GM21423 (cell line): ENCODE results near the gene SPTLC2.
"Not testable (repeated sequence)": the region's sequence is repeated elsewhere in the genome, so short reads cannot be mapped to it uniquely, and the experiment has no call there.

ENCODE experiments used
- ATAC-seq: cut with Tn5 transposase; IDR thresholded peaks from one replicate; pipeline ENCODE4 v1.9.1; 2021; ENCODE audit warnings: mild to moderate bottlenecking, moderate library complexity; ENCODE audit not compliant: unreplicated experiment

Gene SPTLC2

DNA sequence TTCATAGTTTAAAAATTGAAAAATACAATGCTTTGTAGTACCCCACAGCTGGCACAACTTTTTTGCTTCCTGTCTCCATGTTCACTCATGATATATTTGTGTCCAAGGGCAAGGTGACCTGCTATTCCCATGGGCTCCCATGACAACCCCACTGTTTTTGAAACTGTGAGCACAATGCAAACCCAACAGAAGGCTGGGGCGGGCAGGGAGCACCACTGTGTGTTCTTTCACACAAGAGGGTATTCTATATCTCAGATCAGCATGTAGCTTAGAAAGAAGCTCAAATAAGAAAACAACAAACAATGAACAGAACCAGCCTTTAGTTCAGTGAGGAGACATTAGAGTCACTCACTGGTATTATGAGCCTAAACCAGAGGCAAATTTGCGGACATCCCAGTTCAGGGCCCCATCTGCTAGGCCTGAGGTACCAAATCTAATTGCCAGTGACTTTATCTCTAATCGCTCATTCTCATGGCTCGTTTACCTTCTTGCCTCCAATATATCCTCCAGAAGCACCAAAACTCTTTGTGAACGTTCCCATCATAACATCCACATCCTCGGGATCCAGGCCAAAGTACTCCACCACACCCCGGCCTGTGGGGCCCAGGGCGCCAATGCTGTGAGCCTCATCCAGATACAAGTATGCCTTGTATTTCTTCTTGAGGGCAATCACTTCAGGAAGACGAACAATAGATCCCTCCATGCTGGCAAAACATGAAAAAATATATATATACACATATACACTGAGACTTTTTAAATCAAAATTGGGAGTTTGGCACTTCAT lies 61.4 kb downstream of the SPTLC2 start:
- no peak for ATAC-seq

DNA sequence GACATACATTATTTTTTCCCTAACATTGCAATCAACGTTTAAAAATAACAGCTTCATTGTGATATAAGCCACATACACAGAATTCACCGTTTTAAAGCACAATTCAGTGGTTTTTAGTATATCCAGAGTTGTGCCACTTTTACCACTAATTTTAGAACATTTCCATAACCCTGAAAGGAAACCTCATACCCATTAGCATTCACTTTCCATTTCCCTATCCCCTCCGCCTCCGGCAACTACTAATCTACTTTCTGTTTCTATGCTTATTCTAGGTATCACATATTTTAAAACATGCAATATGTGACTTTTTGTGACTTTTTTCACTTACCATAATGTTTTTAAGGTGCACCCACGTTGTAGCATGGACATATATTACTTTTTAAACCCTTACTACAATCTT lies 62.2 kb downstream of the SPTLC2 start:
- peak; percentile 67 for ATAC-seq

DNA sequence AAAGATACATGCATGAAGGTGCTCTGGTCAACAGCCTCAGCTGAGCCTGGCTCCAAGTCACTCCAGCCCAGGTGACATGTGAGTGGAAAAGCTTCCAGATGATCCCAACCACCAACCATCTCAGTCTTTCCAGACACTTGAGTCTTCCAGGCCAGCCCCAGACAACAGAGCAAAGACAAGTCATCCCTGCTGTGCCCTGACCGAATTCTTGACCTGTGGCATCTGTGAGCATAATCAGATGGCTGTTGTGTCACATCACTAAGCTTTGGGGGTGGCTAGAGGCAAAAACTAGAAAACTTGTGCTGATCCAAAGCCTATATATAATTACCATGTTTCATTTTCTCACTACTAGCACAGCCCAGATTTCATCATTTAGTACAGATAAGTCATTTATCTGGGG lies 67.0 kb downstream of the SPTLC2 start:
- no peak for ATAC-seq

DNA sequence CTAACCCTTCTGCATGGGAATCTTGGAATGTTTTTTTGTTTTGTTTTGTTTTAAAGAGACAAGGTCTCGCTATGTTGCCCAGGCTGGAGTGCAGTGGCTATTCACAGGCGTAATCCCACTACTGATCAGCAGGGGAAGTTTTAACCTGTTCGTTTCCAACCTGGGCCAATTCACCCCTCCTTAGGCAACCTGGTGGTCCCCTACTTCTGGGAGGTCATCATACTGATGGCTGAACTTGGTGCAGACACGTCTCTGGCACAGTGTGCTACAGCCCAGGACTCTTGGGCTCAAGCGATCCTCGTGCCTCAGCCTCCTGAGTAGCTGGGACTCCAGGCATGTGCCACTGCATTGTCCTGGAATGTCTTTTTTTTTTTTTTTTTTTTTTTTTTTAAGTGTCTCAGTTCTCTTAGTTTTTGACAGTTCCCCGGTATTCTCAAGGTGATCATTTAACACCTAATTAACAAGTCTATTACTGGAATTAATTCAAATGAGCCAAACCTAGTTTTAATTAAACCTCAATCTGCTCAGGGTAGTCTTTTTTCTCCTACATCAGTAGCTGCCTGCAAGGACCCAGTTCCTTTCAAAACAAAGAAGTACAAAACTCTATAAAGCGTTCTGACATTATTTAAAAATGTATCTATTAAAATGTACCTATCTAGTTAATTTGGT lies 68.8 kb downstream of the SPTLC2 start:
- no peak for ATAC-seq

DNA sequence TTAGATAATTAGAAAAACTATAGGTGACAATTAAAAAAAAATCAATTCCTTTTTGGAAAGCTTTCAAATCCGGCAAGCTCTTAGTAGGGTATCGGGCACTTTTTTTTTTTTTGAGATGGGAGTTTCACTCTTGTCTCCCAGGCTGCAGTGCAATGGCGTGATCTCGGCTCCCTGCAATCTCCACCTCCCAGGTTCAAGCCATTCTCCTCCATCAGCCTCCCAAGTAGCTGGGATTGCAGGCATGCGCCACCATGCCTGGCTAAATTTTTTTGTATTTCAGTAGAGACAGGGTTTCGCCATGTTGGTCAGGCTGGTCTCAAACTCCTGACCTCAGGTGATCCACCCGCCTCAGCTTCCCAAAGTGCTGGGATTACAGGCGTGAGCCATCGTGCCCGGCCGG lies 71.3 kb downstream of the SPTLC2 start:
- not testable (repeated sequence) for ATAC-seq

DNA sequence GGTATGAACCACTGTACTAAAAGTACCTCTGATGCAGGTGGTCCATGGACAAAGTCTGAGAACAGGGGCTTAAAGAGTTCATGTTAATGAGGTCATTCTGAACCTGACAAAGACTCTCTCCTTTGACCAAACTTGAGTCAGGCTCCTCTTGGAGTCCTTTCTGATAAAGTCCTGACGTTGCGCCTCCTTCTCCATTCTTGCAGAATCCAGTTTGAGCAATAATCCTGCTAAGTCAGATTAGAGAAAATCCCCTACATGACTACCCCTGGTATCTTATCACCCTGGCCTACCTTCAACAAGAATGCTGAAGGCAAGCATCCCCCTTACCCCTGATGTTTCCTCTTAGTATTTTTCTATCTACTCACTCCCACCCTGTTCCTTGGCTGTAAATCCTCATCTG lies 71.9 kb downstream of the SPTLC2 start:
- ATAC-seq: no peak

DNA sequence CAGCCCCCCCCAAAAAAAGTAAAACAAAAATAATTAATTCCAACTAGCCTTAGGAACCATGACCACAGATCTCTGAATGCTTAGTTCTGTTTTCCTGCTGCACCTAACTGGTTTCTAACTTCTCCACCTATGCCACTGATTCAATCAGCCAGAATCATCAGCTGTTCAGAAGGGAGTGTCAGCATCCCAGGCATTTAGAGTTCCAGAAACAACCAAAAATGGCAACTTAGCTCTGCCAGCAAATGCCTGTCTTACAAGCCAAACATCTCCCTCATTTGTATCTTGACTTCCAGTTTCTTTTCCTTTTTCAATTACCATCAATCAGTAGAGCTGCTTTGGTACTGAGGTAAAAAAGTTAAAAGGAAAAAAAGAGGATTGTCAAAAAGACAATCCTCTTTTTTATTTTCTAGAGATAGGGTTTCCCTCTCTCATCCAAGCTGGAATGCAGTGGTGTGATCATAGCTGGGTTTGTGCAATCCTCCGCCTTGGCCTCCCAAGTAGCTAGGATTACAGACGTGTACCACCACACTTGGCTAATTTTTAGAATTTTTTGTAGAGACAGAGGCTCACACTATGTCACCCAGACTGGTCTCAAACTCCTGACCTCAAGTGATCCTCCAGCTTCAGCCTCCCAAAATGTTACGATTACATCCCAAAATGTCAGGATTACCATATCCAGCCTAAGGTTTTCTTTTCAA lies 72.7 kb downstream of the SPTLC2 start:
- no peak for ATAC-seq

DNA sequence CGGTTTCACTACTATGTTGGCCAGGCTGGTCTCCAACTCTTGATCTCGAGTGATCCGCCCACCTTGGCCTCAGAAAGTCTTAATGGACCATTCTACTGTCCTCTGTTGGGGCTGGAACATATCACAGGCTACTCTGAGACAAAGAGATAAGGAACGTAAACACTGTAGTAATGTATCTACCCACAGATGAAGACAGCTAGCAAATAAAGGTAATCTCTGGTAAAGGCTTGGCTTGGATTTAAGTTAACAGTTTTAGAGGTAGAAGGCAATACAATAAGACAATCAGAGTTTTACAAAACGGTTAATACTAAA lies 73.2 kb downstream of the SPTLC2 start:
- ATAC-seq: no peak

DNA sequence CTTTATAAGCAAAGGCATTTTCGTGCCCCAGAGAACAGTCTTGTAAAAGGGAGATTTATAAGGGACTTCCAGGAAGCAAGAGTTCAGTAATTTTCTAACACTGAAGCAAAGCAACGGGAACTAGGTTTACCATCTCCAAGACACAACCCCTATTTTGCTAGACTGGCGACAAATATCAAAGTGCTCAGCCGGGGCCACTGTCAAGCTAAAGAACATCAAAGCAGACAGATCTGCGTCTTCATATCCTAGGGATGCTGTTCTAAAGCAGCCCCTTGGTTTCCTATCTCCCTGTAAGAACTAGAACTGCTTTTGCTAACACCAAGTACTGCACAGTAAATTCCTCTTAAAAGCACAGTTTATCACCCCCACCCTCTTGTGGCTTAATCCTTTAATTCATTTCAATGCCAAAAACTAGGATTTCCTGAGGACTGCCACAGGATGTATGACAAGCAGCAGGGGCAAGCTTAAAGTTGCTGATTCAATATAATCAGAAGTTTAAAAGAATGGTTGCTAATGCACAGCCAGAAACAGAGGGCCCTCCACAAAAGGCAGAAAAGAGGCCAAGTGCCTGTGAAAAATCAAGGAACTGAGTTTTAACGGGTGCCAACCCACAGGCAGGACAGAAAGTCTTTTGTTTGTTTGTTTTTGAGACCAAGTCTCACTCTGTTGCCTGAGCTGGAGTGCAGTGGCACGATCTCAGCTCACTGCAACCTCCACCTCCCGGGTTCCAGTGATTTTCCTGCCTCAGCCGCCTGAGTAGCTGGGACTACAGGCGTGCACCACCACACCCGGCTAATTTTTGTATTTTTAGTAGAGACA lies 73.8 kb downstream of the SPTLC2 start:
- ATAC-seq: no peak

DNA sequence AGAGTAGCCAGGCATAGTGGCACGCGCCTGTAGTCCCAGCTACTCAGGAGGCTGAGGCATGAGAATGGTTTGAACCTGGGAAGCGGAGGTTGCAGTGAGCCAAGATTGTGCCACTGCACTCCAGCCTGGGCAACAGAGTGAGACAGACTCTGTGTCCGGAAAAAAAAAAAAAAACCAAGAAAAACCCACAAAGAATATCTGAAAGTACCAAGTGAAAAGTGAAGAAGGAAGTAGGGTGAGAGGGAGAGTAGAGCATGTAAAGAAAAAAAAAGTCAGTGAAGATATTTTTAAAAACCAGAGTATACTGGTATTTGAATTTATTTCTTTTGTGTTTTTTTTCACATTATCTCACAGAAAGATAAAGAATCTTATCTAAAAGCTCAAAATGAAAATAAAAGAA lies 74.5 kb downstream of the SPTLC2 start:
- no peak for ATAC-seq

DNA sequence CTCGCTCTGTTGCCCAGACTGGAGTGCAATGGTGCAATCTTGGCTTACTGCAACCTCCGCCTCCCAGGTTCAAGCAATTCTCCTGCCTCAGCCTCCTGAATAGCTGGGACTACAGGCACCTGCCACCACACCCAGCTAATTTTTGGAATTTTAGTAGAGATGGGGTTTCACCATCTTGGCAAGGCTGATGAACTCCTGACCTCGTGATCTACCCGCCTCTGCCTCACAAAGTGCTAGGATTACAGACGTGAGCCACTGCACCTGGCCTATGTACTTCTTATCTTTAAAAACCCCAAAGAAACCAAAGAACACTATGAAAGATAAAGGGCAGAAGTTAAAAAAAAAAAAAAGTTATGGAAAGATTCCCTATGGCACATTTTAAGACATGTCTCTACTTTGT lies 79.5 kb downstream of the SPTLC2 start:
- ATAC-seq: not testable (repeated sequence)

DNA sequence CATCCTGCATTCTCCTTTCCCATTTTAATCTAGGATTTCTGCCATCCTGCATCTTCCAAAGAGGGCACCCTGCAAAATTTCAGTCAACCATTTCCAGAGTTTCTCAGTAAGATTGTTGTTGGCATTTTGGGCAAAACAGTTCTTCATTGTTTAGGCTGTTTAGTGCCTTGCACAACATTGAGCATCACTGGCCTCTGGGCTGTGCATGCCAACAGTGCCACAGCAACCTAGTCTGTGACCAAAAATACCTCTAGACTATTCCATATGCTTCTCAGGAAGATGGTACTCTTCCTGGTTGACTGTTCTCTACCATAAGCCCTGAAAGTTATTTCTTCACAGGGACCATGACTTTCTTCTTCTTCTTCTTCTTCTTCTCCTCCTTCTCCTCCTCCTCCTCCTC lies 85.4 kb downstream of the SPTLC2 start:
- no peak for ATAC-seq

DNA sequence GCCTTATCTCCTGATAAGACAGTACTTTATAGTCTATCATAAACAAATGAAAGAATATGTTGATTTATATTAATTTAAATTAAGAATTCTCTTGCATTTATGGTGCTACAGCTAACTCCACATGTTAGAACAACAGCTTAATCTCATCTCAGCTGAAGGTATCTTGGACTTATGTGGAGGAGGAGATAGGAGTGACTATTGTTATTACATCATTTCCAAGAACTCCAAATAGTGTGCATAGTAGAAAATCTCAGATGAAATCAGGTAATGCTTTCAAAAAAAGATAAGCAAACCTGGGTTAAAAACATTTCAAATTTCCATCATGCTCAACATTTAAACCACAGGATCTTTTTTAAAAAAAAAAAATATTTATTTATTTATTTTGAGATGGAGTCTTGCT lies 86.5 kb downstream of the SPTLC2 start:
- ATAC-seq: no peak

DNA sequence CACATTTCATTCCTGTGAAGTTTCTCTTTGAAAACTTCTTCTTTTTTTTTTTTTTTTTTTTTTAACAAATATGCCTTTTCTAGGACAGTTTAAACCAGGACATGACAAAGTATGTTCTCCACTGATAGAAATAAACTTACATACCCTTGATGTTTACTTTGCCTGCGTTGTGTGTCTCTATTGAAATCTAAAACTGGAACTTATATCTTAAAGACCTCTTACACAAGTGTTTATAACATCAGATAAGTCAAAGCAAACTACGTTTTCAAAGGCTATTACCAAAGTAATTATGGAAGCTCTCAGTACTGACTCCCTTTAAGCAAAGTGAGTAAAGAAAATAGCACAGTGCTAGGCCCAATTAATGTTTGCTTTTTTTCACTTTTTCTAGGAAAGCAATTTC lies 87.2 kb downstream of the SPTLC2 start:
- ATAC-seq: no peak

DNA sequence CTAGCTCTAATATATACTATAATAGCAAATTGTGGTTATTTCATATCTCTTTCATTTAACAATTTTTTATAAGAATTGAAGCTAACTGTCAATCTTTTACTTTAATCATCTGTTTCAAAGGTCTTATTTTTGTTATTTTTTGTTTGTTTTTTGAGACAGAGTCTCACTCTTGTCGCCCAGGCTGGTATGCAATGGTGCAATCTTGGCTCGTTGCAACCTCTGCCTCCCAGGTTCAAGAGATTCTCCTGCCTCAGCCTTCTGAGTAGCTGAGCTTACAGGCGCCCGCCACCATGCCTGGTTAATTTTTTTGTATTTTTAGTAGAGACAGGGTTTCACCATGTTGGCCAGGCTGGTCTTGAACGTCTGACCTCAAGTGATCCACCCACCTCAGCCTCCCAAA lies 87.7 kb downstream of the SPTLC2 start:
- ATAC-seq: not testable (repeated sequence)

DNA sequence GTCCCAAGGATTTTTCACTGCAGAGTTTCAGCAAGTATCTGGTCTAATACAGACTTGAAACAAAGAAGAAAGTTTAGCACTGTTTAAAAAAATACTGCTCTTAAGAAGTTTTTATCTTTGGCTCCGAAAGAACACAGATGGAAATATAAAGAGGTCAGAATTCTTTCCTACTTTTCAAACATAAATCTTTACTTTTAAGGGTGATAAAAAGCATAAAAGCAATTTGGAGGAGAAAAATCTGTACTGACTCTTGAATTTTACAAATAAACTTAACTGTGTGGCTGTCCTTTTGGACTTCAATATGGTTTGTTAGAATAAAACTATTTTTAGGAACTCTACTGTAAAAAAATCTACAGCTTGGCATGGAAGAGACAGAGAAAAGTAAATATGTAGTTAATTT lies 90.2 kb downstream of the SPTLC2 start:
- no peak for ATAC-seq

DNA sequence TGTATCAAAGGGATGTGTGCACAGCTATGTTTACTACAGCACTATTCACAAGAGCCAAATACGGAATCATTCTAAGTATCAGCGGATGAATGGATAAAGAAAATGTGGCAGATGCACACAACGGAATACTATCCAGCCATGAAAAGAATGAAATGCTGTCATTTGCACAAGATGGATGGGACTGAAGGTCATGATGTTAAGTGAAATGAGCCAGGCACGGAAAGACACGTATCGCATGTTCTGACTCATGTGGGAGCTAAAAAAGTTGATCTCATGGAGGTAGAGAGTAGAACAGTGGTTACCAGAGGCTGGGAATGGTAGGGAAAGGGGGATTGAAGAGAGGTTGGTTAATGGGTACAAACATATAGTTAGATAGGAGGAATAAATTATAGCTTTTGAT lies 91.9 kb downstream of the SPTLC2 start:
- ATAC-seq: no peak

DNA sequence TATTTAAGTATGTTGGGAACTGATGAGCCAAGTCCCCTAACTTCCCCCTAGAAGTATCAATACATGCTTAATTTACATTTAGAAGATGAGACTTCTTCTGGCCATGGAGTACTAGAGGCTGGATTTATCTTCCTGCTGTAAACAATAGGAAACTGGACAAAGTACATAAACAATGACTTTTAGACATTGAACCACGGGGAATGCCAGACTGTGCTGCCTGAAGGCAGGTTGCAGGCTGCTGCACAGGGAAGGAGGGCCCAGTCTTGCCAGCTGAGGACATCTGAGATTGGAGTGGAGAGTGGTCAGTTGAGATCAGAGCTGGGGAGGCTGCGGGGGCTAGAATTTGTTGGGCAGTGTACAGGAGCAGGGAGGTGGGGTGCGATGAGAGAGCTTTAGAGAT lies 93.3 kb downstream of the SPTLC2 start:
- no peak for ATAC-seq

DNA sequence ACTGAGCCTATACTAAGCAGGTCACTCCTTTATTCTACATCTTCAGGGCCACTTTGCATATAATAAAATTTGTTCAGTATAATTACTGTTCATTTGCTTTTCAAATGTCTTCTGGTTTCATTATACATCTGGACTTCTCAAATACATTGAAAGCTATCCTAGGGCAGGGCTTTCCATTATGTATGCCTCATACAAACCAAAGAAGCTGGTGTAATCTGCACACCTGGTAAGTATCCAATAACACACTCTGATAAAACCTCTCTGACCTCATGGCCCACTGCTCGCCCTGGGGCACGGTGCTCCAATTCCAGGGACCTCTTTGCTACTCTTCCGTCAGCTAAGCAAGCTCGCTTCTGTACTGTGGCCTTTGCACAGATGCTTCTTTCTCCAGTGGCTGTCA lies 95.9 kb downstream of the SPTLC2 start:
- ATAC-seq: no peak

DNA sequence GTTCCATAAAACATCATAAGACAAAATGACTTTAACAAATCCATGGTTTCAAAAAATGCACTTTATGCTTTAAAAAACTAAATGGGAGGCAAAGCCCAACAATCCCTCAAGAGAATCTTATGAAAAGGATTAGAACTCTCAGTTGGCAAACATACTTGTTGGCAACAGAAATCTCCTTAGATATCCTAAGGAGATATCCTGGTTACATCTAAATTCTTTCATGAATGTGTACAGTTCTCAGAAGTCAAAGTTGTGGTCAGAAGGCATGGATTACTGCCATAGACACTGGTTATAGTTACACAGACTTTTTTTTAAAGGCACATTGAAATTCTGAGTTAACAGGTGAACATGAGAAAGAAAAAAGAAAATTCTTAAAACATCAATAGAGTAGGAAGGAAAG lies 100.3 kb downstream of the SPTLC2 start:
- no peak for ATAC-seq

DNA sequence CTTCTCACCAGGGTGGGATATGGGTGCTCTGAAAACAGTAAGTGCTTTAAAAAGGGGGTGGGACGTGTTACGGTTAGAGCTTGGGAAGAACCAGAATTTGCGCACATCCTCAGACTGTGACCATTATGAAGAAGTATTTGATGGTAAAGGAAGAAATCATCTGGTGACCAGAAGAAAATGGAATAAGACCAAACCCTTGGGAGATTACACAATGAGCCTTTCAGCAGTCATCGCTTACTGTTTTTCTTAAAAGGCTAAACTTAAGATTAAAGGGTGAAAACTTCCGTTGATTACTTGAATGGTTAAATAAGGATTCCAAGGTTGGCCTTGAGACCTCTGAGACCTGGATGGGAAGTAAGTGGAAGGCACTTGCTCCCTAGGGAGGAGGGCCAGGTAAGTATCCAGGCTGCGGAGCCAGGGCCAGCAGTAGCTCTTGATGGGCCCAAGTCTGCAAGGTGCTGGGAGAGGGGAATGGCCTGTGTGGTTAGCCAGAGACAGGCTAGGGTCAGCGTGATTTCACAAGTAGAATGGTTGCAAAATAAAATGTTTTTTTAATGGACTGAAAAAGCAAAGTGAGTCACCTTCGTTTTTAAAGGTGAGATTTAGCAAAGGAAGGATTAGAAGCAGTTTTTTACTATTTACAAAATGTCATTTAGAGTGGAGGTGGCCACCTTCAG lies 104.8 kb downstream of the SPTLC2 start:
- no peak for ATAC-seq
